ENCODE measurements around the gene GALNT15. TPM values are rescaled to one million over a fixed set of nuclear protein-coding genes. Genes with fewer than 3 reads are reported as not detected.

Gene GALNT15
- total RNA-seq, 1 donor from 2014 or later, result 0.39 TPM

- Mint-ChIP-seq H3K27ac (ENCODE audit: unreplicated experiment) (no peak overlapping the region), H3K4me3 (ENCODE audit: unreplicated experiment) (no peak overlapping the region), H3K9me3 (ENCODE audit: unreplicated experiment) (no peaks in the 10 kb centered on the region), H3K36me3 (ENCODE audit: unreplicated experiment) (peaks cover 11% of the 10 kb centered on the region), H3K4me1 (ENCODE audit: low read depth, unreplicated experiment) (peaks cover 10% of the 10 kb centered on the region), H3K27me3 (ENCODE audit: unreplicated experiment) (peaks cover 11% of the 10 kb centered on the region)
- no peak for DNase-seq
- TF ChIP-seq CTCF (IDR thresholded peaks at IDR 0.05; ENCODE audit: partially characterized antibody, unreplicated experiment), result no peak
Measured at GRCh38 chr3:16174026-16174355, 489 bp upstream of the GALNT15 start.

- Mint-ChIP-seq H3K36me3 (ENCODE audit: unreplicated experiment) (peaks cover 5% of the 10 kb centered on the region), H3K4me1 (ENCODE audit: low read depth, unreplicated experiment) (peaks cover 10% of the 10 kb centered on the region), H3K27ac (ENCODE audit: unreplicated experiment) (no peak overlapping the region), H3K27me3 (ENCODE audit: unreplicated experiment) (peaks cover 11% of the 10 kb centered on the region), H3K9me3 (ENCODE audit: unreplicated experiment) (no peaks in the 10 kb centered on the region), H3K4me3 (ENCODE audit: unreplicated experiment) (no peak overlapping the region)
- DNase-seq, result no peak
- no peak for TF ChIP-seq CTCF (IDR thresholded peaks at IDR 0.05; ENCODE audit: partially characterized antibody, unreplicated experiment)
Measured at GRCh38 chr3:16174976-16175901, 759 bp downstream of the GALNT15 start.

GRCh38 chr3:16176391-16177030, 2.0 kb downstream of the GALNT15 start:
- DNase-seq, result no peak
- TF ChIP-seq CTCF (IDR thresholded peaks at IDR 0.05; ENCODE audit: partially characterized antibody, unreplicated experiment), result no peak
- Mint-ChIP-seq H3K4me1 (ENCODE audit: low read depth, unreplicated experiment) (peaks cover 10% of the 10 kb centered on the region), H3K4me3 (ENCODE audit: unreplicated experiment) (no peak overlapping the region), H3K27me3 (ENCODE audit: unreplicated experiment) (peaks cover 13% of the 10 kb centered on the region), H3K9me3 (ENCODE audit: unreplicated experiment) (no peaks in the 10 kb centered on the region), H3K36me3 (ENCODE audit: unreplicated experiment) (peaks cover 5% of the 10 kb centered on the region), H3K27ac (ENCODE audit: unreplicated experiment) (no peak overlapping the region)

- Mint-ChIP-seq H3K27ac (ENCODE audit: unreplicated experiment) (no peak overlapping the region), H3K27me3 (ENCODE audit: unreplicated experiment) (peaks cover 13% of the 10 kb centered on the region), H3K36me3 (ENCODE audit: unreplicated experiment) (peaks cover 5% of the 10 kb centered on the region), H3K4me3 (ENCODE audit: unreplicated experiment) (no peak overlapping the region), H3K9me3 (ENCODE audit: unreplicated experiment) (no peaks in the 10 kb centered on the region), H3K4me1 (ENCODE audit: low read depth, unreplicated experiment) (peaks cover 10% of the 10 kb centered on the region)
- no peak for TF ChIP-seq CTCF (IDR thresholded peaks at IDR 0.05; ENCODE audit: partially characterized antibody, unreplicated experiment)
- DNase-seq, result no peak
Measured at GRCh38 chr3:16177382-16177781, 2.9 kb downstream of the GALNT15 start.

All from glutamatergic neuron (in vitro differentiated cells).